Activated CD8-positive, alpha-beta T cell treated with anti-CD3 and anti-CD28 coated beads for 36 hours (primary cell): ENCODE measurements around the gene HBEGF. TPM values are rescaled to one million over a fixed set of nuclear protein-coding genes. Genes with fewer than 3 reads are reported as not detected.

Experiments
- ATAC-seq: fragments of 200-7000 bp; cut with Tn5 transposase; one replicate; pipeline ENCODE4 v1.10.0; 2021; ENCODE audit warnings: mild to moderate bottlenecking, moderate library complexity
- CTCF ChIA-PET: fragments of 350-600 bp; sonication (Branson Sonifier 250); formaldehyde crosslinking; loops from one replicate; lab custom pipeline; 2021; ENCODE audit warnings: antibody characterized with exemption; lab: Charles Lee
- POLR2A ChIA-PET: fragments of 350-600 bp; sonication (Branson Sonifier 250); formaldehyde crosslinking; loops from one replicate; lab custom pipeline; 2021; ENCODE audit warnings: antibody characterized with exemption; lab: Charles Lee
- DNase-seq: peaks from one replicate; pipeline ENCODE4 v3.0.0-alpha.2; 2020
- H3K27ac Mint-ChIP-seq: one replicate; pipeline ENCODE4 v1.8.0; 2021; ENCODE audit warnings: mild to moderate bottlenecking, mixed read lengths
- H3K27me3 Mint-ChIP-seq: one replicate; pipeline ENCODE4 v1.8.0; 2021; ENCODE audit warnings: mixed read lengths
- H3K36me3 Mint-ChIP-seq: one replicate; pipeline ENCODE4 v1.8.0; 2021; ENCODE audit warnings: low read depth, mixed read lengths
- H3K4me1 Mint-ChIP-seq: one replicate; pipeline ENCODE4 v1.8.0; 2021; ENCODE audit warnings: low read depth, mixed read lengths
- H3K4me3 Mint-ChIP-seq: one replicate; pipeline ENCODE4 v1.8.0; 2021; ENCODE audit warnings: mild to moderate bottlenecking, moderate library complexity, mixed read lengths
- H3K9me3 Mint-ChIP-seq: one replicate; pipeline ENCODE4 v1.8.0; 2021; ENCODE audit warnings: mixed read lengths
- CTCF ChIP-seq: fragments of 200-600 bp; IDR thresholded peaks from one replicate; pipeline ENCODE4 v1.8.0; 2022; ENCODE audit warnings: antibody characterized with exemption, mild to moderate bottlenecking
- intact Hi-C: fragments of 100-400 bp; cut with micrococcal nuclease; formaldehyde crosslinking; loops from one replicate; pipeline ENCODE4 v1.10.0; 2022
- total RNA-seq, 2 experiments: library from RNA; stranded (reverse); gene quantifications; one replicate each; pipeline ENCODE4 v1.2.3, GENCODE V29; 2021

Gene HBEGF
- total RNA-seq, 2 experiments from 2014 or later, result 5.1 to 6.4 TPM

GRCh38 chr5:140355546-140355945 is 9.1 kb upstream of the HBEGF start:
- H3K27ac Mint-ChIP-seq, result no peak overlapping the region
- TF ChIP-seq CTCF, result no peak
- no peak overlapping the region for H3K4me3 Mint-ChIP-seq
- H3K4me1 Mint-ChIP-seq, result peaks cover 16% of the 10 kb centered on the region
- POLR2A ChIA-PET, result interaction anchor here (1.0 kb wide), 1 partner anchor 116 kb away, joined by 3 read pairs; no protein-coding TSS in a partner anchor
- H3K27me3 Mint-ChIP-seq, result peaks cover 11% of the 10 kb centered on the region
- no peaks in the 10 kb centered on the region for H3K9me3 Mint-ChIP-seq
- no peak for DNase-seq
- no peaks in the 10 kb centered on the region for H3K36me3 Mint-ChIP-seq
- no peak for ATAC-seq
- CTCF ChIA-PET, result interaction anchor here (0.9 to 22.2 kb wide), 7 partner anchors 9 to 277 kb away, joined by 3 to 874 read pairs (median 5); partner anchors contain the start of genes CD14 and HBEGF
- intact Hi-C loops, result loop anchor here (5.0 kb wide), 1 partner anchor 282 kb away; the partner anchor contains the start of gene TMCO6

- ChIA-PET CTCF (interaction anchor here (0.6 to 22.2 kb wide), 69 partner anchors 8 to 1274 kb away, joined by 3 to 874 read pairs (median 4); partner anchors contain the start of genes ANKHD1, CYSTM1, PFDN1 and SLC4A9), POLR2A (interaction anchor here (0.7 to 1.7 kb wide), 3 partner anchors 10 to 112 kb away, joined by 3 to 5 read pairs (median 3); no protein-coding TSS in a partner anchor)
- Mint-ChIP-seq H3K4me3 (no peak overlapping the region), H3K4me1 (peaks cover 6% of the 10 kb centered on the region), H3K9me3 (no peaks in the 10 kb centered on the region), H3K36me3 (no peaks in the 10 kb centered on the region), H3K27ac (no peak overlapping the region), H3K27me3 (peaks cover 7% of the 10 kb centered on the region)
- TF ChIP-seq CTCF, result peak; percentile 89
- ATAC-seq (peak; percentile 87), DNase-seq (peak; percentile 67)
- intact Hi-C loops, result loop anchor here (1.0 to 5.0 kb wide), 2 partner anchors 49 to 110 kb away; partner anchors contain the start of gene PFDN1
These were observed 5.4 kb upstream of the HBEGF start for GRCh38 chr5:140351609-140352334.

DNA sequence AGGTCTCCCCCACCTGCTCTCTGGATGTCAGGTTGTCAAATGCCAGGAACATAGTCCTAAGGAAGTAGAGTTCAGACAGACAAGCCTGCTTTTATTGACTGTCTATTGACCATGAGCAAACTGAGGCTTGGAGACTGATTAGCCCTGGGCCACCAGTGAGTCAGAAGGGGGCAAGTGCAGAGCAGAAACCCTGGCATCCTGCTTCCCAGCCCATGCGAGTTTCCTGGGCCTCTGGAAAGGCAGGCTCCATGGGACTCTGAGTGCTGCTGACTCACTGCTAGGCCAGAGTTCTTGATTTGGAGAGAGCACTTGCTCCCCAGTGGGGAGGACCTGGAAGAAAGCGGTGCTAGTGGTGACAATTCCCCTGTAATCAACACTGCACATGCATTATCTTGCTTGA is 2.8 kb upstream of the HBEGF start:
- H3K4me3 Mint-ChIP-seq, result no peak overlapping the region
- no peak for ATAC-seq
- POLR2A ChIA-PET, result no interaction called here
- H3K9me3 Mint-ChIP-seq, result no peaks in the 10 kb centered on the region
- CTCF ChIA-PET, result interaction anchor here (0.6 to 22.2 kb wide), 5 partner anchors 11 to 99 kb away, joined by 3 to 874 read pairs (median 7); partner anchors contain the start of gene SLC4A9
- peaks cover under 1% of the 10 kb centered on the region for H3K36me3 Mint-ChIP-seq
- intact Hi-C loops, result no loop called here
- no peak for DNase-seq
- H3K27me3 Mint-ChIP-seq, result peaks cover 10% of the 10 kb centered on the region
- H3K4me1 Mint-ChIP-seq, result peaks cover 15% of the 10 kb centered on the region
- no peak for TF ChIP-seq CTCF
- no peak overlapping the region for H3K27ac Mint-ChIP-seq

DNA sequence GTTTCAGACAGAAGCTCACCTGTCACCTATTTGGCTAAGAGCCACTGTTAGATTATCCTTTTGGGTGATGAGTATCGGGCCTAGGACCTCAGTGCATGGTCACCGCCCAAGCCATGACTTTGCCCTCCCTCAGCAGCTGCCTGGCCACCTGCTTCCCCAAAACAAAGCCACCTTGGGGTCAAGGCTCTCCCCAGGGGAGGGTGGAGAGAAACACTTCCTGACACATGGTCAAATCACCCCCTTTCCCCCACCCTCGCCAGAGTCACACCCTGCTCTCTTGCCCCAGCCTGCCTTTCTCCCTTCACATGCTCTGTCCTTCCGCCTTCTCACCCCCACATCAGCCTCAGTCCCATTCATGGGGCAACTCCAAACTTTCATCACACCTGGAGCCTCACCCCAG is 1.7 kb upstream of the HBEGF start:
- Mint-ChIP-seq H3K27ac (no peak overlapping the region), H3K9me3 (no peaks in the 10 kb centered on the region), H3K36me3 (peaks cover 2% of the 10 kb centered on the region), H3K4me1 (peaks cover 22% of the 10 kb centered on the region), H3K4me3 (no peak overlapping the region), H3K27me3 (peaks cover 10% of the 10 kb centered on the region)
- CTCF ChIA-PET, result interaction anchor here (3.5 to 22.2 kb wide), 3 partner anchors 11 to 98 kb away, joined by 19 to 874 read pairs (median 58); partner anchors contain the start of gene SLC4A9
- TF ChIP-seq CTCF, result no peak
- POLR2A ChIA-PET, result interaction anchor here (0.6 to 1.2 kb wide), 3 partner anchors 19 to 86 kb away, joined by 3 read pairs; no protein-coding TSS in a partner anchor
- DNase-seq (no peak), ATAC-seq (no peak)
- intact Hi-C loops, result no loop called here
